ENCODE data around the gene PLCD1. TPM values are rescaled to one million over a fixed set of nuclear protein-coding genes. Genes with fewer than 3 reads are reported as not detected.

The PLCD1 gene
- total and polyA plus RNA-seq, 7 experiments from 2014 or later: 13.1 to 44.0 (median 38.6) TPM

- no peak overlapping the region for H3K27ac ChIP-seq (ENCODE audit: low read depth, low read length)
- H3K4me3 Mint-ChIP-seq: peak overlapping the region in 9 of 10 donors; percentile 47 to 83 (median 71)
- POLR2A ChIA-PET: interaction anchor here (0.5 to 1.4 kb wide), 8 partner anchors 21 to 1406 kb away, joined by 3 to 12 read pairs (median 4); partner anchors contain the start of genes ACAA1 and DLEC1
These were observed 32.6 kb downstream of the PLCD1 start for GRCh38 chr3:37996785-37997301.

DNA sequence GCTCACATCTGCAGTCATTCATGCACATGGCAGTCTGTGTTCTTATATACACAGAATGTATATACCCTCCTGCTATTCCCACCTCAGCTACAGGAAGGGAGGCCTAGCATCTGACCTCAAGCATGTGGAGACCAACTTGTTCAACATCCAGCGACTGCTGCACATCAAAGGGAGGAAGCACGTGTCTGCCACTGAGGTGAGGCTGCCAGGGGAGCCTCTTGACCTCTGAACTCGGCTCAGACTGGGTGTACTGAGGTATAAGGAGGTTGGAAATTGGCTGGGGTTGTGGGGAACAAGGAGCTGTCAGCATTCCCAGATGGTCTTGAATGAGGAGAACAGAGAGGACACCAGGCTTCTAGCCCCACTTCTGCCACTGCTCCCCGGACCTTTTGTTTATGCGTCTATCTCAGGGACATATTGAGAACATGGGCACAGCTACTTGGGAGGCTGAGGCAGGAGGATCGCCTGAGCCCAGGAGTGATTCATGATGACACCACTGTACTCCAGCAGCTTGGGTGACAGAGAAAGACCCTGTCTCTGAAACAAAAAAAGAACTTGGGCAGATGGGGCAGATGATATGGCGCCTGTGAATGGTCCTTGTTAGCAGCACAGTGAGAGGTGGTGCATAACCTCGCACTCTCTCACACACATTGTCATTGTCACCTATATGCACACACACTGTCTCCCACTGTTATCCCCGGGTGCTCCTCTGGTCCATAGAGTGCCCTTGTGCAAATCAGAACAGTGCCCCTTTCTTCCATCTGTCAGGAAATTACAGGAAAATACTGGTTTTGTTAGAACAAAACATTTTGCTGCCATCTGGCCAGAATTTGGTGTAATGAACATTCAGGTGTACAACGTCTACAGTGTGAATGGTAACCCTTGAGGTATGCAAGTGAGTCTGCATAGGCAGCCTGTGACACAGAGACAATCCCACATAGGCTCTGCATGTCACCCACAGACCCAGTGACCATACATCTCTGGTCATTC lies 33.5 kb downstream of the PLCD1 start:
- no peaks in the 10 kb centered on the region for H3K27me3 ChIP-seq (ENCODE audit: control insufficient read depth in 2 of 2, insufficient read depth in 2 of 2, low read length in 2 of 2)
- H3K27ac Mint-ChIP-seq: peak overlapping the region; percentile 92 to 97 (median 96)
- peaks cover 39 to 69% (median 62%) of the 10 kb centered on the region in 7 donors for H3K4me1 Mint-ChIP-seq
- H3K27ac ChIP-seq (ENCODE audit: low read depth, low read length): peak overlapping the region; percentile 87
- CTCF ChIA-PET: interaction anchor here (1.1 to 1.4 kb wide), 3 partner anchors 12 to 44 kb away, joined by 3 to 7 read pairs (median 4); partner anchors contain the start of gene DLEC1
- H3K4me3 Mint-ChIP-seq: peak overlapping the region; percentile 82 to 98 (median 96)
- peaks cover 47 to 48% of the 10 kb centered on the region in 2 donors for H3K4me1 ChIP-seq (ENCODE audit: control insufficient read depth in 2 of 2, insufficient read depth in 2 of 2, low read length in 2 of 2)
- H3K36me3 ChIP-seq (ENCODE audit: control insufficient read depth in 2 of 3, insufficient read depth in 3 of 3, low read length in 3 of 3): peaks cover 0 to 18% (median 0%) of the 10 kb centered on the region in 3 experiments
- no peaks in the 10 kb centered on the region for H3K9me3 Mint-ChIP-seq
- intact Hi-C loops (cut with micrococcal nuclease): loop anchor here (2.0 kb wide), 1 partner anchor 43 kb away; the partner anchor contains the start of gene DLEC1 (in 2 of the 2)
- DNase-seq: peak in 3 of 9 donors; percentile 41 to 46 (median 42)
- no peaks in the 10 kb centered on the region for H3K9me3 ChIP-seq (ENCODE audit: control insufficient read depth in 2 of 3, low read length in 3 of 3)
- POLR2A ChIA-PET: interaction anchor here (0.5 to 1.4 kb wide), 5 partner anchors 16 to 1407 kb away, joined by 4 to 12 read pairs (median 5); partner anchors contain the start of gene DLEC1
- no peak for ATAC-seq
- no peak overlapping the region for H3K4me3 ChIP-seq (ENCODE audit: low read length)
- no peaks in the 10 kb centered on the region for H3K27me3 Mint-ChIP-seq
- peaks cover 7 to 34% (median 11%) of the 10 kb centered on the region in 5 donors for H3K36me3 Mint-ChIP-seq

More at GRCh38 chr3:37996785-37997301, 32.6 kb downstream of the PLCD1 start:
- Mint-ChIP-seq H3K27ac (peak overlapping the region; percentile 80 to 97 (median 96)), H3K36me3 (peaks cover 7 to 34% (median 11%) of the 10 kb centered on the region in 5 donors), H3K4me1 (peaks cover 39 to 69% (median 62%) of the 10 kb centered on the region in 7 donors), H3K27me3 (no peaks in the 10 kb centered on the region), H3K9me3 (no peaks in the 10 kb centered on the region)
- Histone ChIP-seq H3K9me3 (ENCODE audit: control insufficient read depth in 2 of 3, low read length in 3 of 3) (no peaks in the 10 kb centered on the region), H3K4me1 (ENCODE audit: control insufficient read depth in 2 of 2, insufficient read depth in 2 of 2, low read length in 2 of 2) (peaks cover 47 to 48% of the 10 kb centered on the region in 2 donors), H3K4me3 (ENCODE audit: low read length) (no peak overlapping the region), H3K27me3 (ENCODE audit: control insufficient read depth in 2 of 2, insufficient read depth in 2 of 2, low read length in 2 of 2) (no peaks in the 10 kb centered on the region), H3K36me3 (ENCODE audit: control insufficient read depth in 2 of 3, insufficient read depth in 3 of 3, low read length in 3 of 3) (peaks cover 0 to 27% (median 0%) of the 10 kb centered on the region in 3 experiments)
- DNase-seq (peak; percentile 59 to 82 (median 76)), ATAC-seq (peak; percentile 78)
- CTCF ChIA-PET: interaction anchor here (0.6 to 1.4 kb wide), 6 partner anchors 13 to 142 kb away, joined by 3 to 7 read pairs (median 4); partner anchors contain the start of gene DLEC1
- intact Hi-C loops (cut with micrococcal nuclease): no loop called here

DNA sequence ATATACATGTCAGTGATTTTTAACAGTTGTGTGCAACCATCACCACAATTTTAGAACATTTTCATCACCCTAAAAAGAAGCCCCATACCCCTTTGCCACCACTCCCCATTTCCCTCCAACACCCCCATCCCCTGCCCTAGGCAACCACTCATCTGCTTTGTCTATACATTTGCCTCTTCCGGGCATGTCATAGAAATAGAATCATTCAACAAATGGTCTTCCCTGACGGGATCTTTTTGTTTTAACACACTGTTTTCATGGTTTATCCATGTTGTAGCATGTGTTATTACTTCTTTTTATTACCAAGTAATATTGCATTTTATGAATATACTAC lies 34.8 kb downstream of the PLCD1 start:
- H3K9me3 ChIP-seq (ENCODE audit: control insufficient read depth in 2 of 3, low read length in 3 of 3): no peaks in the 10 kb centered on the region
- H3K27ac Mint-ChIP-seq: peak overlapping the region; percentile 92 to 97 (median 96)
- DNase-seq (peak in 2 of 9 donors; percentile 18 to 24), ATAC-seq (no peak)
- no peaks in the 10 kb centered on the region for H3K27me3 Mint-ChIP-seq
- H3K4me1 ChIP-seq (ENCODE audit: control insufficient read depth in 2 of 2, insufficient read depth in 2 of 2, low read length in 2 of 2): peaks cover 47 to 48% of the 10 kb centered on the region in 2 donors
- POLR2A ChIA-PET: interaction anchor here (0.7 to 0.9 kb wide), 3 partner anchors 15 to 171 kb away, joined by 4 to 6 read pairs (median 4); partner anchors contain the start of genes DLEC1 and OXSR1
- peak overlapping the region; percentile 87 for H3K27ac ChIP-seq (ENCODE audit: low read depth, low read length)
- H3K4me1 Mint-ChIP-seq: peaks cover 35 to 67% (median 61%) of the 10 kb centered on the region in 7 donors
- intact Hi-C loops (cut with micrococcal nuclease): loop anchor here (1.0 to 2.0 kb wide), 4 partner anchors 20 to 171 kb away; partner anchors contain the start of genes DLEC1 (in 2 of the 2), OXSR1 (in 2 of the 2) and ACAA1 (in 1 of the 2)
- H3K4me3 Mint-ChIP-seq: peak overlapping the region; percentile 82 to 98 (median 96)
- no peaks in the 10 kb centered on the region for H3K27me3 ChIP-seq (ENCODE audit: control insufficient read depth in 2 of 2, insufficient read depth in 2 of 2, low read length in 2 of 2)
- no peaks in the 10 kb centered on the region for H3K9me3 Mint-ChIP-seq
- CTCF ChIA-PET: no interaction called here
- peaks cover 7 to 30% (median 9%) of the 10 kb centered on the region in 5 donors for H3K36me3 Mint-ChIP-seq
- H3K36me3 ChIP-seq (ENCODE audit: control insufficient read depth in 2 of 3, insufficient read depth in 3 of 3, low read length in 3 of 3): peaks cover 0 to 4% (median 0%) of the 10 kb centered on the region in 3 experiments
- peak overlapping the region; percentile 65 for H3K4me3 ChIP-seq (ENCODE audit: low read length)

GRCh38 chr3:37993820-37994638 lies 35.4 kb downstream of the PLCD1 start:
- POLR2A ChIA-PET: interaction anchor here (0.5 to 1.8 kb wide), 5 partner anchors 14 to 171 kb away, joined by 3 to 6 read pairs (median 4); partner anchors contain the start of genes ACAA1, DLEC1 and OXSR1
- H3K27ac ChIP-seq (ENCODE audit: low read depth, low read length): peak overlapping the region; percentile 87
- ATAC-seq (peak; percentile 44), DNase-seq (peak; percentile 39 to 74 (median 55))
- H3K9me3 Mint-ChIP-seq: no peaks in the 10 kb centered on the region
- peaks cover 0 to 4% (median 0%) of the 10 kb centered on the region in 3 experiments for H3K36me3 ChIP-seq (ENCODE audit: control insufficient read depth in 2 of 3, insufficient read depth in 3 of 3, low read length in 3 of 3)
- H3K4me1 Mint-ChIP-seq: peaks cover 36 to 61% (median 55%) of the 10 kb centered on the region in 7 donors
- intact Hi-C loops (cut with micrococcal nuclease): loop anchor here (1.0 to 2.0 kb wide), 4 partner anchors 20 to 171 kb away; partner anchors contain the start of genes DLEC1 (in 2 of the 2), OXSR1 (in 2 of the 2) and ACAA1 (in 1 of the 2)
- peak overlapping the region; percentile 65 for H3K4me3 ChIP-seq (ENCODE audit: low read length)
- peaks cover 47 to 48% of the 10 kb centered on the region in 2 donors for H3K4me1 ChIP-seq (ENCODE audit: control insufficient read depth in 2 of 2, insufficient read depth in 2 of 2, low read length in 2 of 2)
- H3K27me3 ChIP-seq (ENCODE audit: control insufficient read depth in 2 of 2, insufficient read depth in 2 of 2, low read length in 2 of 2): no peaks in the 10 kb centered on the region
- peak overlapping the region; percentile 82 to 98 (median 96) for H3K4me3 Mint-ChIP-seq
- H3K27ac Mint-ChIP-seq: peak overlapping the region; percentile 92 to 97 (median 96)
- no peaks in the 10 kb centered on the region for H3K27me3 Mint-ChIP-seq
- H3K9me3 ChIP-seq (ENCODE audit: control insufficient read depth in 2 of 3, low read length in 3 of 3): no peaks in the 10 kb centered on the region
- CTCF ChIA-PET: no interaction called here
- peaks cover 7 to 25% (median 7%) of the 10 kb centered on the region in 5 donors for H3K36me3 Mint-ChIP-seq

- DNase-seq (peak in 1 of 9 donors; percentile 12), ATAC-seq (no peak)
- Mint-ChIP-seq H3K9me3 (no peaks in the 10 kb centered on the region), H3K36me3 (peaks cover 7 to 25% (median 7%) of the 10 kb centered on the region in 5 donors), H3K27me3 (no peaks in the 10 kb centered on the region), H3K4me1 (peaks cover 33 to 58% (median 50%) of the 10 kb centered on the region in 7 donors), H3K4me3 (peak overlapping the region; percentile 82 to 98 (median 96)), H3K27ac (peak overlapping the region; percentile 92 to 97 (median 96))
- intact Hi-C loops (cut with micrococcal nuclease): no loop called here
- Histone ChIP-seq H3K4me1 (ENCODE audit: control insufficient read depth in 2 of 2, insufficient read depth in 2 of 2, low read length in 2 of 2) (peaks cover 43 to 45% of the 10 kb centered on the region in 2 donors), H3K36me3 (ENCODE audit: control insufficient read depth in 2 of 3, insufficient read depth in 3 of 3, low read length in 3 of 3) (peaks cover 0 to 4% (median 0%) of the 10 kb centered on the region in 3 experiments), H3K27ac (ENCODE audit: low read depth, low read length) (peak overlapping the region; percentile 87), H3K27me3 (ENCODE audit: control insufficient read depth in 2 of 2, insufficient read depth in 2 of 2, low read length in 2 of 2) (no peaks in the 10 kb centered on the region), H3K9me3 (ENCODE audit: control insufficient read depth in 2 of 3, low read length in 3 of 3) (no peaks in the 10 kb centered on the region), H3K4me3 (ENCODE audit: low read length) (peak overlapping the region; percentile 65)
- CTCF ChIA-PET: interaction anchor here (1.6 kb wide), 1 partner anchor 46 kb away, joined by 3 read pairs; the partner anchor contains the start of gene DLEC1
- POLR2A ChIA-PET: interaction anchor here (0.7 to 1.8 kb wide), 2 partner anchors 45 to 144 kb away, joined by 3 to 4 read pairs; partner anchors contain the start of gene ACAA1
These were observed 36.0 kb downstream of the PLCD1 start for GRCh38 chr3:37993460-37993819.

Data from naive thymus-derived CD4-positive, alpha-beta T cell (primary cell).